ENCODE measurements around the gene SMARCA2.

DNA sequence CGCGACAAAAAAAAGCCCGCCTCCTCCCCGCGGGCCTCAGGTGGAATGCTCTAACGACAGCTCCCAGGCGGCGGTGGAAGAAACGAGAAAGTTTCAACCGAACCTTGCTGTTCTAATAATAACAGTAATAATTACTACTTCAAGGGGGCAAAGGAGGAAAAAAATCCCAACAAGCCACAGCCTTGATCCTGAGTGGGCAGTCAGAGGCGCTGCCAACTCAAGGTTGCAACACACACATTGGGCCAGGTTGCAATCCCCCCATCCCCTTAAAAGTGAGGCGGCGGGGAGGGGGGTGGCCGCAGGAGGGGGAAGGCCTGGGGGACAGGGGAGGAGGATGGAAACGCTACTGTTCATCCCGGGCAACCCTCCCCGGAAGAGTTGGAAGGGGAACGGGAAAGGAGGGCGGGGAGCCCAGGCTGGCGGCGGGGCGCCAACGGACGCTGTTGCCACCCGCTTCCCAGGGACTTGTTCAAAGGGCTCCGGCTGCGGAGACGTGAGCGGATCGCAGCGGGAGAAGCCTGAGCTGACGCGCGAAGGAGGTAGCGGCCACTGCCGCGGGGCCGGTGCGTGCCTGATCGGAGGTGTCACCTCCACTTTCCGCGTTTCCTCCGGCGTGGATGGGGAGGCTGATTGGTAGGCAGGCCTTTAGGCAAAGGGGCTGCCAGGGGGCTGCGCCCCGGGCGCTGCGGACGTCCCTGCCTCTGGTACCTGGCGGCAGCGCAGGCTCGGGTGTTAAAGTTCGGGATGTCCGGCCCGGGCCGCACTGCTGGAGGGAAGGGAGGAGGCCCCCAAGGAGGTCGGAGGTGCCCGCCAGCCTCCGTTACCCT lies 647 bp downstream of the SMARCA2 start:
- TF ChIP-seq ERF (CRISPR knock-in tag; IDR thresholded peaks at IDR 0.05) (no peak), POLR2AphosphoS5 (IDR thresholded peaks at IDR 0.05; ENCODE audit: control insufficient read depth, insufficient read depth, low read depth, low read length) (no peak), SIN3A (IDR thresholded peaks at IDR 0.05; ENCODE audit: borderline replicate concordance in 2 of 2, control insufficient read depth in 1 of 2, low read depth in 2 of 2, low read length in 2 of 2) (no peak), POLR2A (conservative IDR thresholded peaks at IDR 0.05) (no peak), TAF1 (IDR thresholded peaks at IDR 0.05; ENCODE audit: control insufficient read depth, extremely low read depth, insufficient read depth, low read length, severe bottlenecking) (no peak), JUN (IDR thresholded peaks at IDR 0.05; ENCODE audit: borderline replicate concordance, low read depth, low read length) (no peak), JUN (CRISPR knock-in tag; IDR thresholded peaks at IDR 0.05; ENCODE audit: borderline replicate concordance) (no peak), U2AF2 (optimal IDR thresholded peaks at IDR 0.05; ENCODE audit: low read depth, low read length) (no peak), MTA3 (IDR thresholded peaks at IDR 0.05; ENCODE audit: borderline replicate concordance) (no peak)
- TF ChIP-seq, protein P1, sequence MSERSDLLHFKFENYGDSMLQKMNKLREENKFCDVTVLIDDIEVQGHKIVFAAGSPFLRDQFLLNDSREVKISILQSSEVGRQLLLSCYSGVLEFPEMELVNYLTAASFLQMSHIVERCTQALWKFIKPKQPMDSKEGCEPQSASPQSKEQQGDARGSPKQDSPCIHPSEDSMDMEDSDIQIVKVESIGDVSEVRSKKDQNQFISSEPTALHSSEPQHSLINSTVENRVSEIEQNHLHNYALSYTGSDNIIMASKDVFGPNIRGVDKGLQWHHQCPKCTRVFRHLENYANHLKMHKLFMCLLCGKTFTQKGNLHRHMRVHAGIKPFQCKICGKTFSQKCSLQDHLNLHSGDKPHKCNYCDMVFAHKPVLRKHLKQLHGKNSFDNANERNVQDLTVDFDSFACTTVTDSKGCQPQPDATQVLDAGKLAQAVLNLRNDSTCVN (CRISPR knock-in tag; IDR thresholded peaks at IDR 0.05) = no peak
- TF ChIP-seq, protein P2, sequence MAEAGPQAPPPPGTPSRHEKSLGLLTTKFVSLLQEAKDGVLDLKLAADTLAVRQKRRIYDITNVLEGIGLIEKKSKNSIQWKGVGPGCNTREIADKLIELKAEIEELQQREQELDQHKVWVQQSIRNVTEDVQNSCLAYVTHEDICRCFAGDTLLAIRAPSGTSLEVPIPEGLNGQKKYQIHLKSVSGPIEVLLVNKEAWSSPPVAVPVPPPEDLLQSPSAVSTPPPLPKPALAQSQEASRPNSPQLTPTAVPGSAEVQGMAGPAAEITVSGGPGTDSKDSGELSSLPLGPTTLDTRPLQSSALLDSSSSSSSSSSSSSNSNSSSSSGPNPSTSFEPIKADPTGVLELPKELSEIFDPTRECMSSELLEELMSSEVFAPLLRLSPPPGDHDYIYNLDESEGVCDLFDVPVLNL (CRISPR knock-in tag; IDR thresholded peaks at IDR 0.05; ENCODE audit: low read depth) = no peak
- TF ChIP-seq, protein P3, sequence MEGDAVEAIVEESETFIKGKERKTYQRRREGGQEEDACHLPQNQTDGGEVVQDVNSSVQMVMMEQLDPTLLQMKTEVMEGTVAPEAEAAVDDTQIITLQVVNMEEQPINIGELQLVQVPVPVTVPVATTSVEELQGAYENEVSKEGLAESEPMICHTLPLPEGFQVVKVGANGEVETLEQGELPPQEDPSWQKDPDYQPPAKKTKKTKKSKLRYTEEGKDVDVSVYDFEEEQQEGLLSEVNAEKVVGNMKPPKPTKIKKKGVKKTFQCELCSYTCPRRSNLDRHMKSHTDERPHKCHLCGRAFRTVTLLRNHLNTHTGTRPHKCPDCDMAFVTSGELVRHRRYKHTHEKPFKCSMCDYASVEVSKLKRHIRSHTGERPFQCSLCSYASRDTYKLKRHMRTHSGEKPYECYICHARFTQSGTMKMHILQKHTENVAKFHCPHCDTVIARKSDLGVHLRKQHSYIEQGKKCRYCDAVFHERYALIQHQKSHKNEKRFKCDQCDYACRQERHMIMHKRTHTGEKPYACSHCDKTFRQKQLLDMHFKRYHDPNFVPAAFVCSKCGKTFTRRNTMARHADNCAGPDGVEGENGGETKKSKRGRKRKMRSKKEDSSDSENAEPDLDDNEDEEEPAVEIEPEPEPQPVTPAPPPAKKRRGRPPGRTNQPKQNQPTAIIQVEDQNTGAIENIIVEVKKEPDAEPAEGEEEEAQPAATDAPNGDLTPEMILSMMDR (IDR thresholded peaks at IDR 0.05 in 2 of 3, conservative IDR thresholded peaks at IDR 0.05 in 1 of 3; ENCODE audit: insufficient read depth in 2 of 3, low read depth in 1 of 3, low read length in 3 of 3) = no peak
- TF ChIP-seq, protein P4, sequence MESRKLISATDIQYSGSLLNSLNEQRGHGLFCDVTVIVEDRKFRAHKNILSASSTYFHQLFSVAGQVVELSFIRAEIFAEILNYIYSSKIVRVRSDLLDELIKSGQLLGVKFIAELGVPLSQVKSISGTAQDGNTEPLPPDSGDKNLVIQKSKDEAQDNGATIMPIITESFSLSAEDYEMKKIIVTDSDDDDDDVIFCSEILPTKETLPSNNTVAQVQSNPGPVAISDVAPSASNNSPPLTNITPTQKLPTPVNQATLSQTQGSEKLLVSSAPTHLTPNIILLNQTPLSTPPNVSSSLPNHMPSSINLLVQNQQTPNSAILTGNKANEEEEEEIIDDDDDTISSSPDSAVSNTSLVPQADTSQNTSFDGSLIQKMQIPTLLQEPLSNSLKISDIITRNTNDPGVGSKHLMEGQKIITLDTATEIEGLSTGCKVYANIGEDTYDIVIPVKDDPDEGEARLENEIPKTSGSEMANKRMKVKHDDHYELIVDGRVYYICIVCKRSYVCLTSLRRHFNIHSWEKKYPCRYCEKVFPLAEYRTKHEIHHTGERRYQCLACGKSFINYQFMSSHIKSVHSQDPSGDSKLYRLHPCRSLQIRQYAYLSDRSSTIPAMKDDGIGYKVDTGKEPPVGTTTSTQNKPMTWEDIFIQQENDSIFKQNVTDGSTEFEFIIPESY (CRISPR knock-in tag; IDR thresholded peaks at IDR 0.05) = no peak
- TF ChIP-seq, protein P5, sequence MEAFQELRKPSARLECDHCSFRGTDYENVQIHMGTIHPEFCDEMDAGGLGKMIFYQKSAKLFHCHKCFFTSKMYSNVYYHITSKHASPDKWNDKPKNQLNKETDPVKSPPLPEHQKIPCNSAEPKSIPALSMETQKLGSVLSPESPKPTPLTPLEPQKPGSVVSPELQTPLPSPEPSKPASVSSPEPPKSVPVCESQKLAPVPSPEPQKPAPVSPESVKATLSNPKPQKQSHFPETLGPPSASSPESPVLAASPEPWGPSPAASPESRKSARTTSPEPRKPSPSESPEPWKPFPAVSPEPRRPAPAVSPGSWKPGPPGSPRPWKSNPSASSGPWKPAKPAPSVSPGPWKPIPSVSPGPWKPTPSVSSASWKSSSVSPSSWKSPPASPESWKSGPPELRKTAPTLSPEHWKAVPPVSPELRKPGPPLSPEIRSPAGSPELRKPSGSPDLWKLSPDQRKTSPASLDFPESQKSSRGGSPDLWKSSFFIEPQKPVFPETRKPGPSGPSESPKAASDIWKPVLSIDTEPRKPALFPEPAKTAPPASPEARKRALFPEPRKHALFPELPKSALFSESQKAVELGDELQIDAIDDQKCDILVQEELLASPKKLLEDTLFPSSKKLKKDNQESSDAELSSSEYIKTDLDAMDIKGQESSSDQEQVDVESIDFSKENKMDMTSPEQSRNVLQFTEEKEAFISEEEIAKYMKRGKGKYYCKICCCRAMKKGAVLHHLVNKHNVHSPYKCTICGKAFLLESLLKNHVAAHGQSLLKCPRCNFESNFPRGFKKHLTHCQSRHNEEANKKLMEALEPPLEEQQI (IDR thresholded peaks at IDR 0.05) = no peak

Data from K562 (cell line).